Central memory CD8-positive, alpha-beta T cell (primary cell): ENCODE measurements around the gene ZNF267.

Source experiments
- ATAC-seq: fragments of 150-1000 bp; cut with Tn5 transposase; replicated peaks from 2 replicates; pipeline ENCODE4 v1.10.0; 2022; ENCODE audit warnings: mild to moderate bottlenecking, moderate FRiP score, moderate number of reproducible peaks; ENCODE audit not compliant: poor library complexity, severe bottlenecking; ENCODE audit errors: extremely low read depth
- DNase-seq, 2 donors: peaks; one replicate each; pipeline ENCODE4 v3.0.0; 2021; ENCODE audit warnings: low spot score in 2 of 2
- H3K27ac Mint-ChIP-seq: one replicate; pipeline ENCODE4 v1.8.0; 2022; ENCODE audit warnings: low read depth, mild to moderate bottlenecking, moderate library complexity, mixed read lengths
- H3K27me3 Mint-ChIP-seq: one replicate; pipeline ENCODE4 v1.8.0; 2022; ENCODE audit warnings: mixed read lengths
- H3K36me3 Mint-ChIP-seq: one replicate; pipeline ENCODE4 v1.8.0; 2022; ENCODE audit warnings: mild to moderate bottlenecking, moderate library complexity, mixed read lengths; ENCODE audit not compliant: insufficient read depth
- H3K4me1 Mint-ChIP-seq: one replicate; pipeline ENCODE4 v1.8.0; 2022; ENCODE audit warnings: mixed read lengths
- H3K4me3 Mint-ChIP-seq: one replicate; pipeline ENCODE4 v1.8.0; 2022; ENCODE audit warnings: mild to moderate bottlenecking, moderate library complexity, mixed read lengths
- H3K9me3 Mint-ChIP-seq: one replicate; pipeline ENCODE4 v1.8.0; 2022; ENCODE audit warnings: mixed read lengths

Gene ZNF267

DNA sequence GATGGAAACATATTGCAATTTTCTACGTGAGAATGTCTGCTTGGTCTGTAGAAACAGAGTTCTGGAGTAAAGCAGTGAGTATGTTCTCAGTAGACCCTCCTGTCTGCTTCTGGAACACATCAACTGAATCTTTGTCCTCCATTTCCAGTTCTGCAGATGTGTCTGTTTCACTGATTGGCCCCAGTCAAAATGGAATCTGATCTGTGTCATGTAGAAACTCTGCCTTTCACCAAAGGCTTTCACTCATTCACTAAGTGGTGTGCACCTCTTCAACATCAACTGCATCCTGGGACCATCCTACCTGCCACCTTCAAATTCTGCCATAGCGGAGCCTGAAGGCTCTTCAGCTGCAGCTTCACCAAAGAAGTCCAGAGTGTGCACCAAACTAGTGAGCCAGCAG is 2.8 kb upstream of the ZNF267 start:
- H3K4me3 Mint-ChIP-seq: peak overlapping the region; percentile 6
- no peak for DNase-seq
- no peaks in the 10 kb centered on the region for H3K9me3 Mint-ChIP-seq
- peaks cover 16% of the 10 kb centered on the region for H3K36me3 Mint-ChIP-seq
- H3K27me3 Mint-ChIP-seq: no peaks in the 10 kb centered on the region
- H3K4me1 Mint-ChIP-seq: peaks cover 36% of the 10 kb centered on the region
- ATAC-seq: no peak
- H3K27ac Mint-ChIP-seq: peak overlapping the region; percentile 17

DNA sequence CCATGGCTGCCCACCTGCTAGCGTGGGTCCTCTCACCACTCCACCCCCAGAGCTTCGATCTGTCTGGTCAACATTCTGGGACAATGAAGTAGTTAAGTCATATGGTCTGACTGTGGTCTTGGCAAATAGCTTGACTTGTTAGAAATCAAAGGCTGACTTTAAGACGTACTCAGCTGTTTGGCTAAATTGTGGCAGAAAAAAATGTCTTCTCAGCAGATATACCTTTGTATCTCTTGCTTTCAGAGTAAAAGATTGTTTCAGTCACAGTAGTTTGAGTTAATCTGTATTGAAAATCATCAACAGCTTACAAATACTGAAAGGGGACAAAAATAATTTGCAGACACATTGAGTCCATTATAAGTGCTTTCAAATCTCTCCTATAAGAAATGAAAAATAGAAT is 2.1 kb upstream of the ZNF267 start:
- H3K4me3 Mint-ChIP-seq: no peak overlapping the region
- no peaks in the 10 kb centered on the region for H3K9me3 Mint-ChIP-seq
- DNase-seq (no peak), ATAC-seq (no peak)
- no peak overlapping the region for H3K27ac Mint-ChIP-seq
- no peaks in the 10 kb centered on the region for H3K27me3 Mint-ChIP-seq
- peaks cover 18% of the 10 kb centered on the region for H3K36me3 Mint-ChIP-seq
- peaks cover 43% of the 10 kb centered on the region for H3K4me1 Mint-ChIP-seq

DNA sequence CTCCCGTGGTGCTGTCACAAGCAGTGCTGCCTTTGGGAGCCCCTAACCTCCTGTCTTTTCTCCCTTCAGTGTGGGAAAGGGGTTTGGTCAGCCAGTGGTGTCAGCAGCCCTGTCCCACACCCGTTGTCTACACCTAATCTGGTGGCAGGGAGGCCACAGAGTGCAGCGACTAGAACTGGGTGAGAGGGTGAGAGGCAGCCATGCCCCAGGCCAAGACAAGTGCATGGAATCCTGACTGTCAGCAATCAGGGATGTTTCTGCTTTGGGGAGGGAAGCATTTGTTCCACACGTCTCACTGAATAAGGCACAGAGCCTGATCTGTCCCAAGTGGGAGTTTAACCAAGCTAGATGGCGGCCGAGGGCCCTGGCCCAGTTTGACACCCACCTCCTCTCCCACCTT is 1.4 kb upstream of the ZNF267 start:
- Mint-ChIP-seq H3K9me3 (no peaks in the 10 kb centered on the region), H3K4me1 (peaks cover 50% of the 10 kb centered on the region), H3K36me3 (peaks cover 18% of the 10 kb centered on the region), H3K27ac (no peak overlapping the region), H3K27me3 (no peaks in the 10 kb centered on the region), H3K4me3 (peak overlapping the region; percentile 95)
- ATAC-seq (no peak), DNase-seq (no peak)

DNA sequence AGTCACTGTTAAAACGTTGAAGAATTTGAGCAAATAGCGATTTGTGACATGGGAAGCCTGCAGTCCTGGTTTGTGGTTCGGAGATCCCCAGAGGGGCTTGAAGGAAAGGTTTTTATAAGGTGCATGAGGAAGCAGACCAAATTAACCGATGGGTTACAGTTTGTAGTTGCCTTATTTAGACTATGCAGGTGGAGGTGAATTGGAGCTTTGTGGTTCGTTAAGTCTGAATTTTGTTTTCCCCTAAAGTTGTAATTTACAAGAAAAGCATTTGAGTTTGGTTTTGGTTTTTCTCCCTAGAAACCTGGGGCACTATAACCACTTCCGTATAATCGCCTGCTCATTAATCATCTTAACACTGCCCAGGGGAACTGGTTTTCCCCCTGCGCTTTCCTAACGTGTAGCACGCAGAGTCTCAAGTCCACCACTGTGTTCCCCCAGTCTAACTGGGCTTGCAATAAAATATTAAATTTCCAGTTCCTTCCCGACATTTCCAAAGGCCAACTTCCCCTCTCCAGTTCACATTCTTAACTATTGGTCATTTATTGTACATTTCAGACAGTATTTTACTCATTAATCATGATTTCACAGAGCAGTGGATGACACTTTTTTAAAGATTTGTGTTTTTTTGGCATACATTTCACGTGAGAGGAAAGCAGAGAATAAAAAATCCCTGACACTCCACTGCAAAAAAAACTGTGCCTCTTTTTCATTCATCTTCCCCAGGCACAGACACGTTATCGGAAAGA is 932 bp downstream of the ZNF267 start:
- H3K4me3 Mint-ChIP-seq: peak overlapping the region; percentile 95
- peaks cover 26% of the 10 kb centered on the region for H3K36me3 Mint-ChIP-seq
- DNase-seq (no peak), ATAC-seq (no peak)
- no peaks in the 10 kb centered on the region for H3K27me3 Mint-ChIP-seq
- H3K4me1 Mint-ChIP-seq: peaks cover 69% of the 10 kb centered on the region
- H3K27ac Mint-ChIP-seq: peak overlapping the region; percentile 98
- no peaks in the 10 kb centered on the region for H3K9me3 Mint-ChIP-seq

DNA sequence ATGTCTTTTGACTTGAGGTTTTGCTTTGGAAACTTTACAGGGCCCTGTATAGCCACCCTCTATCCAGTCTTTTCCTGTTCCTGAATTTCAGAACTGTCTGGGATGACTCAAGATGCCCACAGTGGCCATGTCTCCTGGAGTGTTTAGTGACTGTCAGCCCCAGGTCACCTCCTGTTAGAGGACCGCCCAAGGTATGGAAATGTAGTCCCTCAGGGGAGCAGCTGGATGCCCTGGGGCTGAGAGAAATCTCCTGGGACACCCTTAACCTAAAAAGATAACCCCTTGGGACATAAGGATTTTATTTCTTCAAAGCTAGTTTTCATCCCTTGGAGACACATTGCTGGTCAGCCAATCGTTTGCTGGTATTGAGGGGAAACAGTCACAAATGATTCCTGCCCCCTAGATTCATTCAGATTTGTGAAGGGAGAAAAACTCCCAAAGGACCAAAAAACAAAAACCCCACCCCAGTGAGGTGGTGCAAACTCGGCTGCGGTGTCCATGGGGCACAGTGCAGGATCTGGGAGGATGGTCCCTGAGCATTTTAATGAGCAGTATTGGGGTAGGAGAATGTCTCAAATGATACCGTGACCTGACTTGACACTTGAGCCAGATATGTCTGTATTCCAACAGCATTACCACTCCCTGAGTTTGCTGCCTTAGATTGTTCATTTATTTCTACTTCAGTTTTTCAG is 1.7 kb downstream of the ZNF267 start:
- Mint-ChIP-seq H3K27me3 (no peaks in the 10 kb centered on the region), H3K27ac (peak overlapping the region; percentile 99), H3K4me1 (peaks cover 71% of the 10 kb centered on the region), H3K9me3 (no peaks in the 10 kb centered on the region), H3K4me3 (peak overlapping the region; percentile 95), H3K36me3 (peaks cover 28% of the 10 kb centered on the region)
- no peak for DNase-seq
- ATAC-seq: no peak

DNA sequence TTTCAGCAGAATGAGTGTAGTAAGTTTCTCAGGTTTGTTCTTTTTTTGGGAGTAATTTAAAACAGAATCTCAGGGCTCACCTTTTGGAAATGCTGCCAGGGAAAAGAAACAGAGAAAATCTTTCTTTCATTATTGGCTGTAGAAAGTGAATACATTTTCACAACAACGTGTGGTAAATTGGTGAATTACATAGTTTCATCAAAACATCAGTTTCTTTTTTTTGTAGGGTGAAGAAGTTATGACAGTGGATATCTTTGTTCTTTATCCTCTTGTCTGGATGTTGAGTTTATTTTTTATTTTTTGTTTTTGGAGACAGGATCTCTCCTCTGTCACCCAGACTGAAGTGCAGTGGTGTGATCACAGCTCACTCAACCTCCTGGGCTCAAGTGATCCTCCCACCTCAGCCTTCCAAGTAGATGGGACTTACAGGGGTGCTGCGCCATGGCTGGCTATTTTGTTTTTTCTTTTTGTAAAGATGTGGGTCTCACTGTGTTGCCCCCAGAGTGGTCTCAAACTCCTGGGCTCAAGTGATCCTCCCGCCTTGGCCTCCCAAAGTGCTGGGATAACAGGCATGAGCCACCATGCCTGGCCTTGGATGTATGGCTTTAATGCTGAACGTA is 2.4 kb downstream of the ZNF267 start:
- Mint-ChIP-seq H3K27ac (peak overlapping the region; percentile 99), H3K27me3 (no peaks in the 10 kb centered on the region), H3K36me3 (peaks cover 34% of the 10 kb centered on the region), H3K9me3 (no peaks in the 10 kb centered on the region), H3K4me1 (peaks cover 71% of the 10 kb centered on the region), H3K4me3 (peak overlapping the region; percentile 95)
- ATAC-seq: no peak
- no peak for DNase-seq

DNA sequence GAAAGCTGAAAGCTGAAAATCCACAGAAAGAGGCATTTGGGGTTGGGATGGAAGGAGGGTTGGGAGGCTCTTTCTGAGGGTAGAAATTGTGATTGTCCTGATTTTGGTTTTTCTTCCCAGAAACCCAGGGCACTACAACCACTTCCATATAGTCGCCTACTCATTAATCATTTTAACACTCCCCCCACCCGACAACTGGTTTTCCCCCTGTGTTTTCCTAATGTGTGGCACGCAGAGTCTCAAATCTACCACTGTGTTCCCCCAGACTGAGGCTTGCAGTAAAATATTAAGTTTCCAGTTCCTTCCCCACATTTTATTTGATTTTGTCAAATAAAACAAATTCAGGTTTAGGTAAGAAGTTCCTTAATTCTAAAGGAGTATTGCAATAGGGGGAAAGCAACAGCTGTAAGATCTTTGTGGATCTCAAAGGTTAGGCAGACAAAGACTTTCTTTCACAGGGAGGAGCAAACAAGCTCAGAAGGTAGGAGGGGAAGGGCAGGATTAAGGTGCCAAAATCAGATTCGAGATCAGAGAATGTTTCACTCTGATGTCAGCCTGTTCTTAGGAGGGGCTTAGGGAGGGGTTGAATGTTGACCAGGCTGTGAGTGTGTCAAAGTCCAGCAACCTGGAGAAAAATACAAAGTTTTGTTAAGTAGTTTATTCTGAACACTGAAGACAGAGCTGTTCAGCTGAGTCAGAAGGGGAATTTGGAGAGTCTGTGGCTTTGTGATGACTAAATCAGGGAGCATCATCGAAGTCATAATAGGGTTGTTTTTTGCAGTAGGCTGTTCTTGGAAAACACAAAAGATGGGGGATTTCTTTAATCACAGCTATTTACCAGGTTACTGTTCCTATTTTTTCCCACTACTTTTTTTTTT is 3.6 kb downstream of the ZNF267 start:
- H3K36me3 Mint-ChIP-seq: peaks cover 40% of the 10 kb centered on the region
- H3K27me3 Mint-ChIP-seq: no peaks in the 10 kb centered on the region
- no peaks in the 10 kb centered on the region for H3K9me3 Mint-ChIP-seq
- H3K27ac Mint-ChIP-seq: peak overlapping the region; percentile 99
- peaks cover 77% of the 10 kb centered on the region for H3K4me1 Mint-ChIP-seq
- peak in 1 of 2 donors; percentile 32 for DNase-seq
- H3K4me3 Mint-ChIP-seq: peak overlapping the region; percentile 95
- ATAC-seq: peak; percentile 51

DNA sequence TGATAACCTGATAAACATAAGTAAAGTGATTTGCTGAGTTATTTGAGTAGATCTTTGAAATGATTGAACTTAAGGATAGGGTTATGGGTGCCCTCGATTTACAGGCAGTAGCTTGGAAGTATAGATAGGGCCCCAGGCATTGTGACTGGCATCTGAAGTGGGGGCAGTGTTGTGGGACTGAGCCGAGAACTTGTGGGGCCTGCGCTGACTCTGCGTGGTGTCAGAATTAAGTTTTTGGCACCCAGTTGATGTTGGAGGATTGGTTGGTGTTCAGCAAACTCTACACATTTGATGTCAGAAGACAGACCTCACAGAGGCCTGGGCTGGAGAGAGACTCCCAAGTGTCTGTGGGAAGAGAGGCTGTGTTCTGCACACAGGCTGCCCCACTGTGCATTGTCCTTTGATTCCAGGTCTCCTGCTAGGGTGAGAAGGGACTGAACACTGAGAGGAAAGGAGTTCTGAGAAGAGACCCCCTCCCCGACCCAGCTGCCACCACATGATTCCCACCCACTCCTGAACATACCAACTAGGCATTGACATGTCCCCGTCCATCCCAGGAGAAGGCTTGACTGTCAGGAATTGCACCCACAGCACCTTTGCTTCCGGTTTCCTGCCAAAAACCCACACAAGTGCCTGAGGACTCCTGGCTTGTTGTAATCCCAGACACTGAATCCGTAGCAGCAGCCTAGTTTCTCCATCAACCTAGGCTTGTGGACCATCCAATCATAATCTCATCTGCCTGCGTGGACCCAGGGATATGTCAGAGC is 4.5 kb downstream of the ZNF267 start:
- DNase-seq (no peak), ATAC-seq (no peak)
- Mint-ChIP-seq H3K4me3 (peak overlapping the region; percentile 95), H3K4me1 (peaks cover 82% of the 10 kb centered on the region), H3K27ac (peak overlapping the region; percentile 99), H3K27me3 (no peaks in the 10 kb centered on the region), H3K9me3 (no peaks in the 10 kb centered on the region), H3K36me3 (peaks cover 37% of the 10 kb centered on the region)

DNA sequence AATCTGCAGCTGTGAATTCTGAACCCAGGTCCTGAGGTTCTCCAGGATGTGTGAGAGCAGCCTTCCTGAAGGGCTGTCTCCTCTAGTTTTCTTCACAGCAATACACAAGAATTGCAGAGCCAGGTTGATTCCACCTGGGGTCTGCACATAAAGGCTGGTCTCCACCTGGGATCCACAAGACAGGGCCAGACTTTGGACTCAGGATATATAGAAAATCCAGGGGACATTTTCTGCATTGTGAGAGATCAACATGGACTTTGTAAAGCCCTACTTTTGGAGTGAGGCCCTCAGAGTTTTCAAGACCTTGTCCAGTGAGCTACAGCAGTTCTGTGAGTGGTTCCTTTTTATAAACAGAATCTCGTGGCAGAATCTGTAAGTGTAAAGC is 6.3 kb downstream of the ZNF267 start:
- peaks cover 30% of the 10 kb centered on the region for H3K36me3 Mint-ChIP-seq
- H3K4me3 Mint-ChIP-seq: peak overlapping the region; percentile 29

DNA sequence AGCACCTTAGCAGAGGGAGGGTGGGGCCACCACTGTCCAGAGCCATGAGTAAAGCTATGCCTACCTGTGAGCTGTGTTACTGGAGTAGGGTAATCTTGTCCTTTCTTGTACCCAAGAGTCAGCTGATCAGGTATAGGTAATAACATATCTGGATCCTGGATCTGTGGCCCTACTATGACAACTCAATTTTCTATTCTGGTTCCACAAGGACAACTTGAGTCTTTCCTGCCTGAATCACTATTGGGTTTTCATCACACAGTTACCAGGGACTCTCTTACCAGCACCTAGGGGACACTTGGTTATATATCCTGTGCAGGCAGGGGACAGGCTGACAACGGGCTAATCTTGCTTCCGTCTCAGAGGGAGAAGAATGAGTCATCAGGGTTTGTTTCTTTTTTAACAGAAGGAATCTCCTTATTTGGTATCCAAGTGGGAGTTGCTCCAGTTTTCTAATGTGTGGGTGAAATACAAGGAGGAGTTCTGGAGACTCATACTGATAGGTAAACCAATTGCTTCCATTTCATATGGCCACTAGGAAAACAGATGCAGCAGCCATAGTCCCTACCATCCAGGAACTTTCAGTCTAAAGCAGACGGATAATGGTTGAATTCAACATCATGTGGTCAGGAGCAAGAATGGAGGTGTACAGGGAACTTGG is 6.8 kb downstream of the ZNF267 start:
- H3K4me1 Mint-ChIP-seq: peaks cover 71% of the 10 kb centered on the region
- H3K27me3 Mint-ChIP-seq: no peaks in the 10 kb centered on the region
- H3K36me3 Mint-ChIP-seq: peaks cover 35% of the 10 kb centered on the region
- peak overlapping the region; percentile 99 for H3K27ac Mint-ChIP-seq
- no peaks in the 10 kb centered on the region for H3K9me3 Mint-ChIP-seq
- H3K4me3 Mint-ChIP-seq: peak overlapping the region; percentile 29
- no peak for DNase-seq
- ATAC-seq: peak; percentile 64

More for the DNA sequence above, 6.3 kb downstream of the ZNF267 start:
- peak overlapping the region; percentile 99 for H3K27ac Mint-ChIP-seq
- H3K4me1 Mint-ChIP-seq: peaks cover 72% of the 10 kb centered on the region
- no peak for DNase-seq
- no peak for ATAC-seq
- no peaks in the 10 kb centered on the region for H3K27me3 Mint-ChIP-seq
- H3K9me3 Mint-ChIP-seq: no peaks in the 10 kb centered on the region

DNA sequence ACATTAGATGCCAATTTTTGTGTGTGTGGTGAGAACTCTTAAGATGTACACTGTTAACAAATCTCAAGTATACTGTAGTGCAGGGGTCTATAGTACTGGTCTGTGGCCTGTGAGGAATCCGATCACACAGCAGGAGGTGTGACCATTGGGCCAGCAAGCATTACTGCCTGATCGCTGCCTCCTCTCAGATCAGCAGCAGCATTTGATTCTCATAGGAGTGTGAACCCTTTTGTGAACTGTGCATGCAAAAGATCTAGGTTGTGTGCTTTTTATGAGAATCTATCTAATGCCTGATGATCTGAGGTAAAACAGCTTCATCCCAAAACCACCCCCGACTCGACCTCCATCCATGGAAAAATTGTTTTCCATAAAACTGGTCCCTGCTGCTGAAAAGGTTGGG is 12.6 kb downstream of the ZNF267 start:
- H3K27me3 Mint-ChIP-seq: no peaks in the 10 kb centered on the region
- H3K36me3 Mint-ChIP-seq: peaks cover 50% of the 10 kb centered on the region
- no peak overlapping the region for H3K4me3 Mint-ChIP-seq
- H3K27ac Mint-ChIP-seq: peak overlapping the region; percentile 73
- H3K9me3 Mint-ChIP-seq: no peaks in the 10 kb centered on the region
- DNase-seq (no peak), ATAC-seq (no peak)
- peaks cover 47% of the 10 kb centered on the region for H3K4me1 Mint-ChIP-seq
